ENCODE measurements around the gene TBX3. TPM values are rescaled to one million over a fixed set of nuclear protein-coding genes. Genes with fewer than 3 reads are reported as not detected.
"Not testable (repeated sequence)": the region's sequence is repeated elsewhere in the genome, so short reads cannot be mapped to it uniquely, and the experiment has no call there.

Gene TBX3
- total and polyA plus RNA-seq, 3 donors from 2014 or later = 4.0 to 8.7 (median 8.4) TPM

DNA sequence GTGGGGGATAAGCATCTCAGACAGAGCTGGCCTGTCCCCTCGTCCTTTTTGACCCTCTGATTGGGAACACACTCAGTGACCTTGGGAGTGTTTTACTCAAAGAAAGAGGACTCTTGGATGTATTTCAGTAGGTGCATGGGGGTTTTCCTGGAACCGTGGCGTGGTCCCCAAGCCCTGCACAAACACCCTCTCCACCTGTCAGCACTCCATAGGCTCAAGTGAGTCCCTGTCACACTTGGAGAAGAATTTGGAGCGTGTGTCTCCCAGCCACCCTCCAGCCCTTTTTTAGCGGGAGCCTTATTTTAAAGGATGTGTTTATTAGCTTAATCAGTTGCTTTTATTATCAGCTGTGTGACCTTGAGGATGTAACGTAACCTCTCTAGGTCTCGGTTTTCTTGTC is 37.3 kb upstream of the TBX3 start:
- intact Hi-C loops (cut with DNase I; ENCODE audit: low total_unique reads) = no loop called here
- Histone ChIP-seq H3K4me1 (no peaks in the 10 kb centered on the region), H3K27me3 (no peaks in the 10 kb centered on the region), H3K36me3 (ENCODE audit: low read depth, missing control alignments) (no peaks in the 10 kb centered on the region), H3K27ac (no peak overlapping the region), H3K9me3 (no peaks in the 10 kb centered on the region), H3K4me3 (no peak overlapping the region)
- TF ChIP-seq POLR2A (IDR thresholded peaks at IDR 0.05) = no peak
- TF ChIP-seq, protein P1, sequence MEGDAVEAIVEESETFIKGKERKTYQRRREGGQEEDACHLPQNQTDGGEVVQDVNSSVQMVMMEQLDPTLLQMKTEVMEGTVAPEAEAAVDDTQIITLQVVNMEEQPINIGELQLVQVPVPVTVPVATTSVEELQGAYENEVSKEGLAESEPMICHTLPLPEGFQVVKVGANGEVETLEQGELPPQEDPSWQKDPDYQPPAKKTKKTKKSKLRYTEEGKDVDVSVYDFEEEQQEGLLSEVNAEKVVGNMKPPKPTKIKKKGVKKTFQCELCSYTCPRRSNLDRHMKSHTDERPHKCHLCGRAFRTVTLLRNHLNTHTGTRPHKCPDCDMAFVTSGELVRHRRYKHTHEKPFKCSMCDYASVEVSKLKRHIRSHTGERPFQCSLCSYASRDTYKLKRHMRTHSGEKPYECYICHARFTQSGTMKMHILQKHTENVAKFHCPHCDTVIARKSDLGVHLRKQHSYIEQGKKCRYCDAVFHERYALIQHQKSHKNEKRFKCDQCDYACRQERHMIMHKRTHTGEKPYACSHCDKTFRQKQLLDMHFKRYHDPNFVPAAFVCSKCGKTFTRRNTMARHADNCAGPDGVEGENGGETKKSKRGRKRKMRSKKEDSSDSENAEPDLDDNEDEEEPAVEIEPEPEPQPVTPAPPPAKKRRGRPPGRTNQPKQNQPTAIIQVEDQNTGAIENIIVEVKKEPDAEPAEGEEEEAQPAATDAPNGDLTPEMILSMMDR (IDR thresholded peaks at IDR 0.05) = no peak
- no peak for DNase-seq
- 66 to 79% methylated on average over 7 of the region's 7 CpGs for WGBS, 2 donors

DNA sequence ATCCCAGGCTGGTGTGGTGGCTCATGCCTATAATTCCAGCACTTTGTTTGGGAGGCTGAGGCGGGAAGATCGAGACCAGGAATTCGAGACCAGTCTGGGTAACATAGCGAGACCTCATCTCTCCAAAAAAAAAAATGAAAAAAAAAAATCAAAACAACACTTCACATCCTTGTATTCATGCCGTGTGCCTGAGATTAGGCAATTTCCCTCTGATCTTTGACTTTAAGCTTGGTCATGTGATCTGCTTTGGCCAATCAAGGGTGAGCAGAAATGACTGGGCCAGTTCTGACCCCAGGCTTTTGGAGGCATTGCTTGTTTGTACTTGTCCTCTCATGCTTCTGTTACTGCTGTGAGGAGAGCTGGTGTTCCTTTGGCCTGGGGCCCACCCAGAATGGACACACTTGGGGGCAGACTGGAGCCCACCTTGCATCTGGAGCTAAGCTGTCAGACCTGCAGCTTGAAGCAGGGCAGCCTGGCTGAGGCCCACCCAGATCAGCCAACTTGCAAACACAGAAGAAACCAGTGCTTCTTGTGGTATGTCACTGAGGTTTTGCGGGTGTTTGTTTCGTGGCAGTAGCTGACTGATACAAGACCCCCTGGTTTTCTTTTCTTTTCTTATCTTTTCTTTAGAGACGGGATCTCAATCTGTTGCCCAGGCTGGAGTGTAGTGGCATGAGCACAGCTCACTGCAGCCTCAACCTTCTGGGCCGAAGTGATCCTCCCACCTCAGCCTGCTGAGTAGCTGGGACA is 29.7 kb upstream of the TBX3 start:
- no peak overlapping the region for H3K27ac ChIP-seq
- H3K27me3 ChIP-seq = no peaks in the 10 kb centered on the region
- H3K36me3 ChIP-seq (ENCODE audit: low read depth, missing control alignments) = no peaks in the 10 kb centered on the region
- DNase-seq = no peak
- no peaks in the 10 kb centered on the region for H3K9me3 ChIP-seq
- TF ChIP-seq POLR2A (IDR thresholded peaks at IDR 0.05) = no peak
- TF ChIP-seq, protein P1 (IDR thresholded peaks at IDR 0.05) = no peak
- WGBS, 2 donors = 91% methylated on average over 9 of the region's 9 CpGs
- intact Hi-C loops (cut with DNase I; ENCODE audit: low total_unique reads) = no loop called here
- H3K4me3 ChIP-seq = no peak overlapping the region
- no peaks in the 10 kb centered on the region for H3K4me1 ChIP-seq

DNA sequence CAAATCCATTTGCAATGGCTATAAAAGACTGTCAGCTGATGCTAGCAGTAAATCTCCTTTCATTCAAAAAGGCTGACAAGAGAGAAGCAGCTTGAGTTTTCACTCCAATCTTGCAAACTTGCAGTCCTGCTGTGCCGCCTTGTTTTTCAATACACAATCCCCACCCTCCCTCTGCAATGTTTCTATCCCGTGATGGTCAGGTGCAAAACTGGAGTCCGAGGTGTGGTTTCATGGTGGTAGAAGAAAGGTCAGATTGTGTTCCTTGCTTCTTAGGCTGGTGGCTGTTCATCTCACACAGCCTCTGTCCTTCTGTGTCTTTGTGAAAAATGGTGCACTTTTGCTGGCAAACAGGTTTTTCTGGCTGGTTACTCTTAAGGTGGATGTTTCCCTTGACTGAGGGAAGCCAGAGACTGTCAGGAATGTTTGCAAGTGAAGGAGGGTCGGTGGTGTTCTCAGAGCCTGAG is 27.7 kb upstream of the TBX3 start:
- H3K4me1 ChIP-seq = no peaks in the 10 kb centered on the region
- TF ChIP-seq POLR2A (IDR thresholded peaks at IDR 0.05) = no peak
- TF ChIP-seq, protein P1 (IDR thresholded peaks at IDR 0.05) = no peak
- intact Hi-C loops (cut with DNase I; ENCODE audit: low total_unique reads) = no loop called here
- H3K27ac ChIP-seq = no peak overlapping the region
- no peaks in the 10 kb centered on the region for H3K9me3 ChIP-seq
- H3K4me3 ChIP-seq = no peak overlapping the region
- no peak for DNase-seq
- no peaks in the 10 kb centered on the region for H3K36me3 ChIP-seq (ENCODE audit: low read depth, missing control alignments)
- 57 to 58% methylated on average over 4 of the region's 4 CpGs for WGBS, 2 donors
- no peaks in the 10 kb centered on the region for H3K27me3 ChIP-seq

DNA sequence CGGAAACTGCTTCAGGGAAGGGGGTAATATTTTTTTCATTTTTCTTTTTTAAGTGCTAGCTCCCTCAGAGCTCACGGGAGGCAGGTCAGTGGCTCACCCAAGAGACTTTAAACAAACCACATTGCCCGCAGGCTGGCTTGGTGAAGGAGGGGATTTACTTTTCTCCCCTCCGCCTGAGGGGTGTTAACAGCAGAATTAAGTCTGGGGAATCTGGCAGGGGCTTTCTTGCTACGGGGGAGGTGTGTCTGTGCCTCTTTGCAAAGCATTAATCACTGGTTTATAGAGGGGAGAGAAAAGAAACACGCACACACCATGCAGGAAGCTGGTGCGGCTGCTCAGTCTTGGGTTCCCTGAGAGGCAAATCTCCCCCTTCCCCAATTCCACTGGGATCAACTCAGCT is 26.2 kb upstream of the TBX3 start:
- H3K4me3 ChIP-seq = no peak overlapping the region
- H3K9me3 ChIP-seq = no peaks in the 10 kb centered on the region
- no peaks in the 10 kb centered on the region for H3K36me3 ChIP-seq (ENCODE audit: low read depth, missing control alignments)
- intact Hi-C loops (cut with DNase I; ENCODE audit: low total_unique reads) = no loop called here
- no peak overlapping the region for H3K27ac ChIP-seq
- TF ChIP-seq POLR2A (IDR thresholded peaks at IDR 0.05) = no peak
- TF ChIP-seq, protein P1 (IDR thresholded peaks at IDR 0.05) = no peak
- 57 to 61% methylated on average over 7 of the region's 7 CpGs for WGBS, 2 donors
- no peaks in the 10 kb centered on the region for H3K4me1 ChIP-seq
- DNase-seq = no peak
- no peaks in the 10 kb centered on the region for H3K27me3 ChIP-seq

DNA sequence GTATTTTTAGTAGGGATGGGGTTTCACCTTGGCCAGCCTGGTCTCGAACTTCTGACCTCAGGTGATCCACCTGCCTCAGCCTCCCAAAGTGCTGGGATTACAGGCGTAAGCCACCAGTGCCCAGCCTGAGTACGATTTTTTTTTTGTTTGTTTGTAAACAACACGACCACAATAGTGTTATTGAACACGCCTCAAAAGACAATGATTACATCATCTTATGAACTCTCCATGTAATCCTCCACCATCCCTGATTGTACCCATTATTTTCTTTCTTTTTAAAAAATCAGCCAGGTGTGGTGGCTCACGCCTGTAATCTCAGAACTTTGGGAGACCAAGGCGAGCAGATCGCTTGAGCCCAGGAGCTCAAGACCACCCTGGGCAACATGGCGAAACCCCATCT is 25.1 kb upstream of the TBX3 start:
- WGBS, 2 donors = 93 to 94% methylated on average over 9 of the region's 9 CpGs
- Histone ChIP-seq H3K4me3 (no peak overlapping the region), H3K9me3 (no peaks in the 10 kb centered on the region), H3K27me3 (no peaks in the 10 kb centered on the region), H3K36me3 (ENCODE audit: low read depth, missing control alignments) (no peaks in the 10 kb centered on the region), H3K4me1 (no peaks in the 10 kb centered on the region), H3K27ac (no peak overlapping the region)
- TF ChIP-seq, protein P1 (IDR thresholded peaks at IDR 0.05) = no peak
- TF ChIP-seq POLR2A (IDR thresholded peaks at IDR 0.05) = no peak
- intact Hi-C loops (cut with DNase I; ENCODE audit: low total_unique reads) = no loop called here
- DNase-seq = no peak

DNA sequence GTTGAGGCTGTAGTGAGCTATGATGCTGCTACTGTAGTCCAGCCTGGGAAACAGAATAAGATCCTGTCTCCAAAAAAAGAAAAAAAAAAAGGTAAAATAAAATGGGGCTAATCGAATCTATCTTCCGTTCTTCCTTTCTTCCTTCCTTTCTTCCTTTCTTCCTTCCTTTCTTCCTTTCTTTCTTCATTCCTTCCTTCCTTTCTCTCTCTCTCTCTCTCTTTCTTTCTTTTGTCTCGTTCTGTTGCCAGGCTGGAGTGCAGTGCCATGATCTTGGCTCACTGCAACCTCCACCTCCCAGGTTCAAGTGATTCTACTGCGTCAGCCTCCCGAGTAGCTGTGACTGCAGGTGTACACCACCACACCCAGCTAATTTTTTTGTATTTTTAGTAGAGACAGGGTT is 24.6 kb upstream of the TBX3 start:
- H3K27ac ChIP-seq; H3K27me3 ChIP-seq; DNase-seq; H3K9me3 ChIP-seq; H3K4me3 ChIP-seq; intact Hi-C loops (cut with DNase I; ENCODE audit: low total_unique reads); H3K36me3 ChIP-seq (ENCODE audit: low read depth, missing control alignments); H3K4me1 ChIP-seq: not testable (repeated sequence)
- WGBS, 2 donors = 89 to 94% methylated on average over 5 of the region's 5 CpGs

All from testis (tissue), 3 donors.